ENCODE results near the gene OTOGL. TPM values are rescaled to one million over a fixed set of nuclear protein-coding genes. Genes with fewer than 3 reads are reported as not detected.
A peak's percentile ranks its signal among the peaks of the same experiment; 100 is the strongest.
"Not testable (repeated sequence)": the region's sequence is repeated elsewhere in the genome, so short reads cannot be mapped to it uniquely, and the experiment has no call there.

OTOGL gene, protein sequence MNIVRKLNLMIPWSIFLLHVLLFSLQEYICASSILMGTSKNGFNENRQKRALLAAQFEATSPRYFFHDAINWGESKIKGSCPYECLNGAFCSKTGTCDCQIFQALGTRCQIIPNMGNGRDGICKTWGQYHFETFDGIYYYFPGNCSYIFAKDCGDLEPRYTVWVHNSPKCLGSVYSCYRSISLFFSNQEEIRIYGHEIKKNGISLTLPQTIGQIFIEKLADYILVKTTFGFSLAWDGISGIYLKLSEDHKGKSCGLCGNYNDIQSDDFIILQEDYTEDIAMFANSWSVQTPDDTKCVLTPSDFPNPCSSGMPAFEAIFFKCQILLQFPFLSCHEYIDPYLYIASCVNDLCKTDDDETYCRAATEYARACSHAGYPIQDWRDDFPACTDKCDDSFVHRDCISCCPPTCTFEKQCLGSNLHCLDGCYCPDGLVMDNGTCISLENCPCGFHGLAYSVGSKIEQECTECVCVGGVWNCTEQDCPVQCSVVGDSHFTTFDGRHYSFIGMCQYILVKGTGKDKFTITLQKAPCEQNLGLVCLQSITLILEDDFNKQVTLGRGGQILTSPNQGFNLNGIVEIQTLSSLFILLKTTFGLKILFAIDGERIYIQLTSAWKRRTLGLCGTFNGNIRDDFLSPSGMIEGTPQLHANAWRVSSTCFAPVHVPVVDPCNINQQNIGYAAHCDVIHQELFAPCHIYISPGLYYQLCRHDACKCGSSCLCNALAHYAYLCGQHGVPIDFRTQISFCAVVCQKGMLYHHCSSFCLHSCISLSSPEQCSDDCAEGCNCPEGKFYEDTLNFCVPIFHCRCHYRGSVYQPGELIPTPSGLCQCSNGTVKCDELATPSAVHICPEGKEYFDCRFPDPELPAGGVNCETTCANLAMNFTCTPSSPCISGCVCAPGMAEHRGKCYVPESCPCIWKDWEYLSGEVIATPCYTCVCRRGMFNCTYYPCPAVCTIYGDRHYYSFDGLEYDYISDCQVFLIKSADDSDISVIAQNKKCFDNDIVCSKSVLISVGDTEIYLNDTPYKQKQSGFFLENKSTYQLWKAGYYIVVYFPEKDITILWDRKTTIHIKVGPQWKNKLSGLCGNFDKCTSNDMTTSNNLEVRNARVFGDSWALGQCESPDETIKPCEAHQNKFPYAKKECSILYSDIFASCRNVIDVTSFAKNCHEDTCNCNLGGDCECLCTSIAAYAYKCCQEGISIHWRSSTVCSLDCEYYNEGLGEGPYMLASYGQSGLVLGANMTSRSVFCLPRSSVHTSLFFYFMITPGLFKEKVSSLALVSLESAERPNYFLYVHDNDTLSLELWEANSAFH (N-terminal part only)
- not detected for total RNA-seq

DNA sequence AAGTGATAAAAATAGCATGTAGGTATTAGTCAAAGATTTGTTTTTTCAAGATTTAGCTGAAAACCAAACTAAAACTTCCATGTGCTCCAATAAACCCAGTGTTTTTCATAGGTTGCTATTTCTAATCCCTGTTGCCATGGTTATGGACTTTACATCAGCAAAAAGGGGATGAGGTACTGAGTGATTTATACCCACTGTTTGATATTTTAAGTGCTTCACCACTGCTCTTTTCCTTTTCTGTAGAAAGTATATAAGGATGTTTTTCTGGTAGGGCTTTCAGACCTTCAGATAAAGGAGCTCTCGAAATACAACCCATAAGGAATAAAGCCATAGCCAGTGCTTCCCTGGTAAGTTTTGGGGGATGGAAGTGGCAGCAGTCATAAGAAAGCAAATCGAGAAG is at the start of gene OTOGL:
TSS of gene OTOGL (plus strand) at position 279 of the 400 bp plus-strand sequence. CDS start 109,895 bp downstream, outside the sequence.
- no peak for ATAC-seq (replicated peaks)
- Mint-ChIP-seq H3K27ac (no peak within 1 kb of the TSS), H3K27me3 (peaks cover 3% of the 10 kb centered on the region), H3K4me3 (no peak within 1 kb of the TSS), H3K9me3 (peaks cover 7% of the 10 kb centered on the region), H3K4me1 (no peaks in the 10 kb centered on the region), H3K36me3 (ENCODE audit: low read depth) (no peaks in the 10 kb centered on the region)

DNA sequence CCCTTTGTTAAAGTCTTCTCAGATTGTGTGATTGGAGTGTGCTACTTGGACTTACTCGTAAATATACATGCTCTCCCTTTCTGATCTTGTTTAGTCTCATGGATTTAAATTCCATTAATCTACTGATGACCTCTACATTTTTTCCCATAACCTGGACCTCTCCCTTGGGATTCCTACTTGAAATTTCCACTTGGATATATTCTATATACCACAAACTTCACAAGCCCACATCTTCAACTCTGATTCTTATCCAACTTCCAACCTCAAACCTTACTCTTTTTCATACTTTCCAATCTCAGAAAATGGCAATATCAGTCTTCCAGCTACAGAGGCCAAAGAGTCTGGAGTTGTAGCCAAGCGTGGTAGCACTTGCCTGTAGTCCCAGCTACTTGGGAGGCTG is 49.1 kb upstream of the OTOGL start:
- H3K9me3 Mint-ChIP-seq = no peaks in the 10 kb centered on the region
- H3K4me3 Mint-ChIP-seq = no peak overlapping the region
- peaks cover 6% of the 10 kb centered on the region for H3K27me3 Mint-ChIP-seq
- no peaks in the 10 kb centered on the region for H3K36me3 Mint-ChIP-seq (ENCODE audit: low read depth)
- ATAC-seq (replicated peaks) = no peak
- H3K4me1 Mint-ChIP-seq = no peaks in the 10 kb centered on the region
- no peak overlapping the region for H3K27ac Mint-ChIP-seq

DNA sequence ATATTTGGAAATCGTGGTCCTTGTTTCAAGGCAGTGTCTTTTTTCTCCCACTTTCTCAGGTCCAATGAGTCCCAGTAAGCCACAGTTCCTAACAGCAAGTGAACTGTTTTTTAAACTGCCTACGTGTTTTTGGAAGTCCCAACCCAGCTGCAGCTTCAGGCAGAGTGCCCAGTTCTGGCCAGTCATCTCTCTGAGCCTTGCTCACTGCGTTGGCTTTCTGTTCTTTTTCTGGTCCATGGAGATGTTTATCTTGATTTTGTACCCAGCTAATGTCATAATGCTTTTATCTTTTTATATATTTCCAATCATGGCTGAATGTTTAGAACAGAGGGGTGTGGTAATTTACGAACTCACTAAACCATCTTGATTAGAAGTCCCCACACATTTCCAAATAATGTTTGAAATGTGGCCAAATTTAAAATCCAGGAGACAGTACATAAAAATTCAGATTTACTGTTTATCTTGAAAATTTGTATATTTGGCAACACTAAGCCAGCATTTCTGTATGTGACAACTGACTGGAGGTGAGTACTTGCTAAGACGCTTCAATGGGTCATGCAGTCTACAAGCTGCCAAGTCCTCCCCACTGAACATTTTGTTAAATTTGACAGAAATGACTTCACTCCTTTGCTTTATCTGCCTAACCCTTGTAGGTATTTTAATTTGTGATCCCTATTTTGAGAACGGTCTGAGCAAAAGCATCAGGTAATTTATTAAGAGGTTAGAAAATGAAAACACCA is 46.1 kb upstream of the OTOGL start:
- ATAC-seq (replicated peaks) = no peak
- H3K27ac Mint-ChIP-seq = no peak overlapping the region

GRCh38 chr12:80056232-80056631 is 43.1 kb upstream of the OTOGL start:
- Mint-ChIP-seq H3K36me3 (ENCODE audit: low read depth) (no peaks in the 10 kb centered on the region), H3K27me3 (no peaks in the 10 kb centered on the region), H3K4me1 (no peaks in the 10 kb centered on the region), H3K9me3 (no peaks in the 10 kb centered on the region), H3K27ac (no peak overlapping the region), H3K4me3 (no peak overlapping the region)
- no peak for ATAC-seq (replicated peaks)

More for the DNA sequence above, 46.1 kb upstream of the OTOGL start:
- Mint-ChIP-seq H3K4me3 (no peak overlapping the region), H3K36me3 (ENCODE audit: low read depth) (no peaks in the 10 kb centered on the region), H3K27me3 (peaks cover 6% of the 10 kb centered on the region), H3K4me1 (no peaks in the 10 kb centered on the region), H3K9me3 (no peaks in the 10 kb centered on the region)

DNA sequence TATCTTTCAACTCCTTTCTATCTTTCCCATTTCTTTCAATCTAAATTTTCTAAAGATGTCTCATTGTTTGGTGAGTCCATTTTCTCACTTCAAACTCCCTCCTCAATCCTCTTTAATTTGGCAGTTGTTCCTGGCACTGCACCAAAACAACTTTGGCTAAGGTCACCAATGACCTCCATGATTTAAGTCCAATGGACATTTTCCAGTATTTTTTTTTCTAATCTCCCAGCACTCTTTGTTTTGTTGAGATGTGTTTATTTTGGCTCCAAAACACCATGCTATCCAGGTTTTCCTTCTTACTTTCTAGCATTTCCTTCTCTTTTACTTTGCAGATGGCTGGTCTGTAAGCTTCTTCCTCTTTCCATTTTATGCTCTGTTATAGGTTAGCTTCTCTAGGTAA is 42.5 kb upstream of the OTOGL start:
- ATAC-seq (replicated peaks) = no peak
- no peaks in the 10 kb centered on the region for H3K27me3 Mint-ChIP-seq
- H3K36me3 Mint-ChIP-seq (ENCODE audit: low read depth) = no peaks in the 10 kb centered on the region
- H3K27ac Mint-ChIP-seq = no peak overlapping the region
- H3K4me3 Mint-ChIP-seq = no peak overlapping the region
- H3K9me3 Mint-ChIP-seq = no peaks in the 10 kb centered on the region
- no peaks in the 10 kb centered on the region for H3K4me1 Mint-ChIP-seq

DNA sequence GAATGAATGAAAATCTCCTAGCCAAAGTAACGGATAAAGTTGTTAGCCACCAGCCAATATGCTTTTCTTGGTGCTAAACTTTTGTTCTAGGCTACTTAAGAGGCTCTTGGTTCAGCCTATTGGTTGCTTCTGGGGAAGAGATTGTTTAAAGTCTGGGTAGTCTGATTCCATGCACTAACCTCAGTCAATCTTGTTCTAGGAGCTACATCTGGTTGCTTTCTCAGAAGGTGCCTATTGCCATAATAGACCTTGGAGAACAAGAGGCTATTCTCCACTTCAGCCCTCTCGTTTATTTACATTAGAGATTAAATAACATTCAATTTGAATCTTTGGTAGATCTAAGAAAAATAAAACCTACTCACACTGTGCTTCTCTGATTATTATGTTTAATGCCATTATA is 40.8 kb upstream of the OTOGL start:
- Mint-ChIP-seq H3K4me3 (no peak overlapping the region), H3K4me1 (no peaks in the 10 kb centered on the region), H3K27ac (no peak overlapping the region), H3K9me3 (no peaks in the 10 kb centered on the region), H3K27me3 (no peaks in the 10 kb centered on the region), H3K36me3 (ENCODE audit: low read depth) (no peaks in the 10 kb centered on the region)
- no peak for ATAC-seq (replicated peaks)

- Mint-ChIP-seq H3K9me3 (no peaks in the 10 kb centered on the region), H3K27me3 (no peaks in the 10 kb centered on the region), H3K36me3 (ENCODE audit: low read depth) (no peaks in the 10 kb centered on the region), H3K27ac (no peak overlapping the region), H3K4me1 (no peaks in the 10 kb centered on the region), H3K4me3 (no peak overlapping the region)
- no peak for ATAC-seq (replicated peaks)
Measured at GRCh38 chr12:80059102-80059501, 40.2 kb upstream of the OTOGL start.

DNA sequence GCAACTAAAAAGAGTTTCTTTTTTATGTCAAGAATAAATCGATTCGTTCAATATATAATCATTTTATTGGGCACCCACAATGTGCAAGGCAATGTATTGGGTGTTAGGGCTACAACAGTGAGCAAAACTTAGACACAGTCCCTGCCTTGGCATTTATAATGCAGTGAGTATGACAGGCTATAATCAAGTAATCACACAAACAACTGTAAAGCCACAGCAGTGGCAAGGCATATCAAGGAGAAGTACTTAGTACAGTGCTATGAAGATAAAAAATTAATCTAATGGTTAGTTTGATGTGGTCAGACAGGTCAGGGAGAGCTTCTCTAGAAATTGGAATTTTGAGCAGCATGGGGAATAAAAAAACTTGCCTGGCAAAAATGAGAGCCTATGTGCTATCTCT is 39.5 kb upstream of the OTOGL start:
- no peak overlapping the region for H3K27ac Mint-ChIP-seq
- H3K9me3 Mint-ChIP-seq = no peaks in the 10 kb centered on the region
- H3K27me3 Mint-ChIP-seq = no peaks in the 10 kb centered on the region
- ATAC-seq (replicated peaks) = no peak
- no peak overlapping the region for H3K4me3 Mint-ChIP-seq
- H3K4me1 Mint-ChIP-seq = no peaks in the 10 kb centered on the region
- H3K36me3 Mint-ChIP-seq (ENCODE audit: low read depth) = no peaks in the 10 kb centered on the region

GRCh38 chr12:80064269-80064668 is 35.1 kb upstream of the OTOGL start:
- Mint-ChIP-seq H3K27me3 (no peaks in the 10 kb centered on the region), H3K4me3 (no peak overlapping the region), H3K4me1 (no peaks in the 10 kb centered on the region), H3K27ac (no peak overlapping the region), H3K36me3 (ENCODE audit: low read depth) (no peaks in the 10 kb centered on the region), H3K9me3 (no peaks in the 10 kb centered on the region)
- ATAC-seq (replicated peaks) = no peak

DNA sequence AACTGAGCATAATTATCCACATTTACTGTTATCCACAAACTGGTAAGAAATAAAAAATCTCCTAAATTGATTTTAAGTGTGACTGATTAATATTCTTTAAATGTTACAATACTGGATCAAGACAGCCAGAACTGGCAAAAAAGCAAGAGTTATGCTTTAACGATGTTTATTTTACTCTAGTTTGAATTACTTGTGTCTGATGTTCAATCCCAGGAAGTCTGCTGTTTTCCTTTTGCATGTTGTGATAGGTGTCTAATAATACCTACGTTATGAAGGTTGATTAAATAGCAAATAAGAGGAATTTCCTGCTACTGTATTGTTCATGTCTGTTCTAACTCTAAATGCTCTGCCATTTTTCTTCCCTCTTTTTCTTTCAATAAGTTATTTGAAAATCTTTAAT is 34.4 kb upstream of the OTOGL start:
- Mint-ChIP-seq H3K27ac (no peak overlapping the region), H3K9me3 (no peaks in the 10 kb centered on the region), H3K4me3 (no peak overlapping the region), H3K36me3 (ENCODE audit: low read depth) (no peaks in the 10 kb centered on the region), H3K27me3 (no peaks in the 10 kb centered on the region), H3K4me1 (no peaks in the 10 kb centered on the region)
- no peak for ATAC-seq (replicated peaks)

GRCh38 chr12:80068173-80068572 is 31.2 kb upstream of the OTOGL start:
- ATAC-seq (replicated peaks) = no peak
- no peaks in the 10 kb centered on the region for H3K36me3 Mint-ChIP-seq (ENCODE audit: low read depth)
- no peaks in the 10 kb centered on the region for H3K4me1 Mint-ChIP-seq
- H3K27ac Mint-ChIP-seq = no peak overlapping the region
- peaks cover 3% of the 10 kb centered on the region for H3K9me3 Mint-ChIP-seq
- no peaks in the 10 kb centered on the region for H3K27me3 Mint-ChIP-seq
- no peak overlapping the region for H3K4me3 Mint-ChIP-seq

DNA sequence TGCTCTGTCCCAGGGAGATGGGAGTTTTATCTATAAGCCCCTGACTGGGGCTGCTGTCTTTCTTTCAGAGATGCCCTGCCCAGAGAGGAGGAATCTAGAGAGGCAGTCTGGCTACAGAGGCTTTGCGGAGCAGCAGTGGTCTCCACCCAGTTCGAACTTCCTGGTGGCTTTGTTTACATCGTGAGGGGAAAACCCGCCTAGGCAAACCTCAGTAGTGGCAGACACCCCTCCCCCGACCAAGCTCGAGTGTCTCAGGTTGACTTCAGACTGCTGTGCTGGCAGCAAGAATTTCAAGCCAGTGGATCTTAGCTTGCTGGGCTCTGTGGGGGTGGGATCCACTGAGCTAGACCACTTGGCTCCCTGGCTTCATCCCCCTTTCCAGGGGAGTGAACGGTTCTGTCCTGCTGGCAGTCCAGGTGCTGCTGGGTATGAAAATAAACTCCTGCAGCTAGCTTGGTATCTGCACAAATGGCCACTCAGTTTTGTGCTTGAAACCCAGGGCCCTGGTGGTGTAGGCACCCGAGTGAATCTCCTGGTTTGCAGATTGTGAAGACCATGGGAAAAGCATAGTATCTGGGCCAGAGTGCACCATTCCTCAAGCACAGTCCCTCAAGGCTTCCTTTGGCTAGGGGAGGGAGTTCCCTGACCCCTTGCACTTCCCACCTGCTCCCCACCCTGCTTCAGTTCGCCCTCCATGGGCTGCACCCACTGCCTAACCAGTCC is 15.3 kb upstream of the OTOGL start:
- not testable (repeated sequence) for H3K4me1 Mint-ChIP-seq; H3K36me3 Mint-ChIP-seq (ENCODE audit: low read depth); H3K27me3 Mint-ChIP-seq
- ATAC-seq (replicated peaks) = peak; percentile 73
- Mint-ChIP-seq H3K4me3 (peak overlapping the region; percentile 57), H3K27ac (peak overlapping the region; percentile 79), H3K9me3 (peaks cover 37% of the 10 kb centered on the region)

- H3K27me3 Mint-ChIP-seq = no peaks in the 10 kb centered on the region
- H3K4me1 Mint-ChIP-seq = peaks cover 4% of the 10 kb centered on the region
- ATAC-seq (replicated peaks) = no peak
- no peak overlapping the region for H3K4me3 Mint-ChIP-seq
- peaks cover 29% of the 10 kb centered on the region for H3K9me3 Mint-ChIP-seq
- H3K27ac Mint-ChIP-seq = no peak overlapping the region
- no peaks in the 10 kb centered on the region for H3K36me3 Mint-ChIP-seq (ENCODE audit: low read depth)
Measured at GRCh38 chr12:80086025-80086424, 13.3 kb upstream of the OTOGL start.

Data from activated T-helper 17 cell treated with anti-CD3 and anti-CD28 coated beads, Interleukin-2, amount 50 U/mL, for 72 hours (primary cell).